Stomach smooth muscle (tissue), 2 donors: ENCODE measurements around the gene TAPT1.
"Not testable (repeated sequence)": the region's sequence is repeated elsewhere in the genome, so short reads cannot be mapped to it uniquely, and the experiment has no call there.

ENCODE experiments used
- H3K27ac ChIP-seq: one replicate; pipeline ENCODE4 v1.7.0; 2013; ENCODE audit warnings: mild to moderate bottlenecking, low read length, inconsistent platforms
- H3K27me3 ChIP-seq, 2 donors: one replicate each; pipeline ENCODE4 v1.7.0; 2013; ENCODE audit warnings: low read length in 2 of 2; ENCODE audit not compliant: insufficient read depth in 2 of 2, control insufficient read depth in 1 of 2
- H3K36me3 ChIP-seq, 2 donors: one replicate each; pipeline ENCODE4 v1.7.0; 2013; ENCODE audit warnings: low read length in 2 of 2; ENCODE audit not compliant: control insufficient read depth in 2 of 2, insufficient read depth in 2 of 2
- H3K4me1 ChIP-seq: one replicate; pipeline ENCODE4 v1.7.0; 2013; ENCODE audit warnings: low read length; ENCODE audit not compliant: control insufficient read depth, insufficient read depth
- H3K4me3 ChIP-seq, 2 donors: one replicate each; pipeline ENCODE4 v1.7.0; 2013; ENCODE audit warnings: low read length in 2 of 2
- H3K9ac ChIP-seq, 2 donors: one replicate each; pipeline ENCODE4 v1.7.0; 2013; ENCODE audit warnings: low read length in 2 of 2, mild to moderate bottlenecking in 1 of 2
- H3K9me3 ChIP-seq, 2 donors: one replicate each; pipeline ENCODE4 v1.7.0; 2013; ENCODE audit warnings: low read length in 2 of 2; ENCODE audit not compliant: control insufficient read depth in 2 of 2
- donor health status: healthy.
- donor health status: Pancreatic carcinoma.

Gene TAPT1

DNA sequence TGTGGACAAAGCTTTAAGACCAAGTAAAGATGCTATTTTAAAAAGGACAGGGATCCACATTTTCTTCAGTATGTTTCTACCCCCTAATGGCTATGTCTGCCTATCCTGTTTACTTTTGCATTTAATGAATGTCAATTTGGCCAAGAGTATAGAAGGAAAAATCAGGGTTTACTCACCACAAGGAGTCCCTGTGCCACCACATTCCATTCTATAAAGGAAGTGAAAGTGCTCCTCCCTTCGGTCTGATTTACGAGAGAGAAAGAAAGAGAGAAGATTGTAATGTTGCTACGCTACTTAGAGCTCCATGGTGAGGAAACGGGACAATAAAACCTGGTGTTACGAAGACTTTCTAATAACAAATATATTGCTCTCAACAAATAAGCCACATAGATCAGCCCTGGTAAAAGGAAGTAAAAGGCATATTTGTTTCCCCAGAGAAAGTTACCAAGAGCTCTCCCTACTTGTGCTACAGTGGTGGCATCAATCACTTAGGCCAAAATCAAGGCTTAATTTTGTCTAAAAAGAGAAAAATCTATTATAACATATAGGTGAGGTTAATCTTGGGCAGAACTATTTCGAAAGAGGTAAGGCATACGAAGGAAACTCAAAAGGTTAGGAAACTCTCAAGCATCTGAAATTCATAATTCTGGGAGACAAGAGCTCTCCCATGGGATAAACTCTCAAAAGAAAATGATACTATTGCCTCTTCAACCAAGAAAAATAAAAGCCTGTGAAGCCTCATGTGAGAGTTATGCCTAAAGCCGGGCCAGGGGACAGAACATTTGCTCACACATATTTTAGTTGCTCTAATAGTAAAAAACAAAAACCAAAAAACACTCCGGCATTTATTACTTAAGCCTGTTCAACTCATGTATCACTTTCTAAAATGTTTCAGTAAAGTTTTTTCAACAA lies 29.5 kb downstream of the TAPT1 start:
- Histone ChIP-seq H3K4me1 (peaks cover 5% of the 10 kb centered on the region), H3K27me3 (no peaks in the 10 kb centered on the region), H3K9ac (peak overlapping the region; percentile 51 to 63), H3K9me3 (no peaks in the 10 kb centered on the region), H3K27ac (no peak overlapping the region), H3K4me3 (peak overlapping the region; percentile 62 to 71), H3K36me3 (no peaks in the 10 kb centered on the region)

DNA sequence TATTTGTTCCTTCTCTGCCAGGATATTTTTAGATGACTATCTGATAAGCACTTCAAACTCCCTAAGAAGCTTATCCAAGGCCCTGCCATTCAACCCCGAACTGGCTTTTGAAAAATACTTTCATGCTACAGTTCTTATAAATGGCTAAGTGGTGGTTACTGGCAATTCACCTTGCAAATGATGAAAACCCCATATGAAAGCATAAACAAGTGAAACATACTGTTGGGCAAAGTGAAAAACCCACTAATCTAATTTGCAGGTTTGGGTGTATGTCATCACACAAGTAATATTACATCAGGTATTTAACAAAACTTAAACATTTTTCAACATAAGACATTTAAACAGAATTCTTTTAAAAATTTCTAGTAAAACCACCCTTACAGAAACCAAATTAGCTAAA lies 31.1 kb downstream of the TAPT1 start:
- Histone ChIP-seq H3K4me1 (peaks cover 5% of the 10 kb centered on the region), H3K9ac (no peak overlapping the region), H3K4me3 (no peak overlapping the region), H3K27ac (no peak overlapping the region), H3K27me3 (no peaks in the 10 kb centered on the region), H3K9me3 (no peaks in the 10 kb centered on the region), H3K36me3 (peaks cover 5% of the 10 kb centered on the region in 2 donors)

DNA sequence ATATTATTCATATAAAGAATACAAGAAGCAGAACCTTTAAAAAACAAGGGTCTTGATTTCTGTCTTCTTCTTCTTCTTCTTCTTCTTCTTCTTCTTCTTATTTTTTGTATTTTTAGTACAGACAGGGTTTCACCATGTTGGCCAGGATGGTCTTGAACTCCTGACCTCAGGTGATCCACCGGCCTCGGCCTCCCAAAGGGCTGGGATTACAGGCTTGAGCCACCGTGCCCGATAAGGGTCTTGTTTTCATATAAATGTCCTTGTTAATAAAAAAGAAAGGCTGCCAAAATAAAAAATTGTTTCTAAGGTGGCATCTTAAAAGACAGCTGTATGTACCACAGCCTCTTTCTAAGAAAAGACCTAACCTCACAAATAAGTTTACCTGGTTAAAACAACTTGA lies 31.5 kb downstream of the TAPT1 start:
- not testable (repeated sequence) for H3K9me3 ChIP-seq, H3K4me3 ChIP-seq, H3K4me1 ChIP-seq, H3K36me3 ChIP-seq, H3K27me3 ChIP-seq, H3K9ac ChIP-seq, H3K27ac ChIP-seq

DNA sequence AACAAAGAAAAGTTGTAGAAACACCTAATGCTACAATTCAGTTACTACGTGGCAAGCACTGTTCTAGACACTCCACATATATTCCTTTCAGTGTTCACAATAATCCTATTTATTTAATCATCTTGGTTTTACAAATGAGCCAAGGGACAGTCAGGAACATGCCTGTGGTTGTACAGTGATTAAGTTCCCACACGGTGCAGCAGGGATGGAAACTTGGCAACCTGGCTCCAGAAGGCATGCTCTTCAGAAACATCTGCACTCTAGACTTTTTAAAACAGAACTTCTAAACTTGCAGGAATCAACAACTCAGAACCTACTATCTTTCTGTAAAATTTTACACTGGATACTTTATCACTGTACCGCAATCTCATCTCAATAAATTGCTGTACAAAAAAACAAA lies 32.1 kb downstream of the TAPT1 start:
- Histone ChIP-seq H3K4me3 (no peak overlapping the region), H3K4me1 (peaks cover 5% of the 10 kb centered on the region), H3K36me3 (peaks cover 9 to 15% of the 10 kb centered on the region in 2 donors), H3K27ac (no peak overlapping the region), H3K9ac (no peak overlapping the region), H3K9me3 (no peaks in the 10 kb centered on the region), H3K27me3 (no peaks in the 10 kb centered on the region)

DNA sequence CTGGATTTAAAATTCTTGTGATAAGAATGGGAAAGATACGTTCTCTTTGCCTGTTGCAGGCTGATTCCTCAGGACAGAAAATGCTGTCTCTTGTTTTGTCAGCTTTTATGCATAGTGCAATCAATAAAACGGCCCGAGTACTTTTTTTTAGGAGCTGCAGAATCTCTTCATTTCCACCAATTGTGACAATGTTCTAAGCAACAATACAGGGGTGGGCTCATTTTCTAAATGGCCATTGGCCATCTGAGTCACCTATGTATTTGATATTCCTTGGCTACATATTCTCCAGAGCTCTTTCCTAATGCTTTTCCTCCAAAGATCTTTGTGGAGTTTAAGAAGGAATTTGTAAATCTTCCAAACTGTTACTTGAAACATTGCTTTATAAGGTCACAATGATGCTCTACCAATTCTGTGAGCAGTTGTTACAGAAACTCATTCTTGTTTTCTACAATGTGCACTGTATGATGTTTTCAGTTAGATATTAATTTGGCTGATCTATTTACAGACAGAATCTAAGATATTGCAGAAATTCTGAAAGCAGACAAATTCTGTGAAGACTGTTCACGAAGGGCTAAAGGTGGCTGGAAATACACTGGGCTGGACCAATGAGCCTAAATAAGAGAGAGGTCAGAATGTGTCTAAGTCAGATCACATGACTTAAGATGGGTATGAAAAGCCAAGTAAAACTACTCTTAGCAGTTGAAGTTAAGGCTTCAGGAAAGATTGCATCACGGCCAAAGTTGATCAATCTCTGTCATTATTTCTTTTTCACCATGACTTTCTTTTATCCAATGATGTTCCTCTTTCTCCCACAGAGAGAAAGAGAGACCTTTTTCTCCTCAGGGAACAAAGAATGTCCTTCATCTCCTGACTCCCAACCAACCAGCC lies 33.4 kb downstream of the TAPT1 start:
- no peak overlapping the region for H3K27ac ChIP-seq
- H3K4me1 ChIP-seq: peaks cover 3% of the 10 kb centered on the region

DNA sequence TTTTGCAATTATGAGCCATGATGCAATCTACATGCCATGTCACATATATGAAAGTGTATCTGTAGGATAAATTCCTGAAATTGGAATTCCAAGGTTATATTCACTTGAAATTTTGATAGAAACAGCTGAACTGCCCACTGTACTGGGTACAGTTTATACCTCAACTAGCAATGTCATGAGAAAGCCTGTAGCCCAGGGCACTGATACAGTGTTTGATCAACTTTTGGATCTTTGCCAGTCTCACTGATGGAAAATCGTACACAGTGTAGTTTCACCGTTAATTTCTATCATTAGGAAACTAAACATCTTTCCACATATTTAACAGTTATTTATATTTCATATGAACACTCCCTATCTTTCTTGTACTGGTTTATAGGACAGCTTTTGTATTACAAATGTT lies 34.2 kb downstream of the TAPT1 start:
- H3K4me1 ChIP-seq: peaks cover 2% of the 10 kb centered on the region
- peaks cover 9 to 16% of the 10 kb centered on the region in 2 donors for H3K36me3 ChIP-seq
- H3K27ac ChIP-seq: no peak overlapping the region
- H3K9ac ChIP-seq: no peak overlapping the region
- no peaks in the 10 kb centered on the region for H3K27me3 ChIP-seq
- H3K9me3 ChIP-seq: no peaks in the 10 kb centered on the region
- H3K4me3 ChIP-seq: no peak overlapping the region

More for the DNA sequence above, 33.4 kb downstream of the TAPT1 start:
- Histone ChIP-seq H3K27me3 (no peaks in the 10 kb centered on the region), H3K4me3 (no peak overlapping the region), H3K36me3 (peaks cover 9 to 16% of the 10 kb centered on the region in 2 donors), H3K9ac (no peak overlapping the region), H3K9me3 (no peaks in the 10 kb centered on the region)

DNA sequence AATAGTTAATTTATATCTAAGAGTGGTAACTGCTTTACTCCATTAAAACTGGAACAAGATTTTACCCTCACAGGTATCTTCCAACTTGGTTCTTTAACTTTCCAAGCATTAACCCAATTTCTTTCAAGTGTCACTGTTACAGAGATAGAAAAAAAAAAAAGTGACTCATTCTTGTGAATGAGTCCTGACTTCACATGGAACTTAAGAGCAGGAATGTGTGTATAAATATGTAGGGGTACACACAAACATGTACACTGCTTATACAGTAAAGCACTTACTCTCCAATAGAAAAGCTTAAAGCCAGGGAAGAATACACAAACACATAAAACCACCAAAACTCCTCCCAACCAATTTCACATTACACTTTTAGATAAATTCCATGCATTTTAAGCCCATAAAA lies 38.8 kb downstream of the TAPT1 start:
- Histone ChIP-seq H3K4me1 (no peaks in the 10 kb centered on the region), H3K27ac (no peak overlapping the region), H3K27me3 (no peaks in the 10 kb centered on the region), H3K36me3 (peaks cover 17 to 20% of the 10 kb centered on the region in 2 donors), H3K9me3 (no peaks in the 10 kb centered on the region), H3K9ac (no peak overlapping the region), H3K4me3 (no peak overlapping the region)

DNA sequence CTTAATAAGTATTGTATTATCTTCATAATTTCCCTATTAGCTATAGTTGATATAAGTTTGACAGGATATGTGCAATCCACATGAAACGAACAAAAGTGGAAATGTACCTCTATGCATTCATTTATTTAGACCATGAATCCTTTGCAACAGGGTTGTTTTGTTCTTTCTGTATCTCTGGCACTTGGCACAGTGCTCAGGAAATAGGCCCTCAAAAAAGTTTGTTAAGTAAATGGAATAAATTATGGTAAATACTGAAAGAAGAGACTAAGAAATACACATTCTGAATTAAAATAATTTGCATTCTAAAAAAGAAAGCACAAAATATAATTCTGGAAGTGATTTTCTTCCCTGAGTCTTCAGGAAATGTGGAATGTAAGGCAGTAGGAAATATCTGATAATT lies 39.3 kb downstream of the TAPT1 start:
- Histone ChIP-seq H3K36me3 (peaks cover 17 to 20% of the 10 kb centered on the region in 2 donors), H3K27me3 (no peaks in the 10 kb centered on the region), H3K9me3 (no peaks in the 10 kb centered on the region), H3K27ac (no peak overlapping the region), H3K9ac (no peak overlapping the region), H3K4me1 (no peaks in the 10 kb centered on the region), H3K4me3 (no peak overlapping the region)

DNA sequence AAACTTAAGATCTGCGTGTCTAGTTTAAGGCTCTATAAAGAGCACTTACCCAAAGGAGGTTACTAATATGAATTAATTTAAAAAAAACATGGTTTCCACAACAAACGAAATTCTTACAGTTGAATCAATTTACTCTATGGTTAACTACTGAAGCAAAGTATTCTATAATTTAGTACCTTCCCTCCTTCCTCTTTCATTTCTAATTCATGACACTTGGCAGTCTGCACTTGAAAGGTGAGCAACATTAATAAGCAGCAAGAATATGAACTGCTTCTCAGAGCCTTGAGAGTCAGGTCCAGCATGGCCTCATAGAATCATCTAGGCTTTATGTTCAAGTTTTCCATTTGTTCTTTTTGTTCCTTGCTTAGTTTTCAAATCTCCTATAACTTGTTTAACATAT lies 42.7 kb downstream of the TAPT1 start:
- Histone ChIP-seq H3K9ac (no peak overlapping the region), H3K4me1 (no peaks in the 10 kb centered on the region), H3K27ac (no peak overlapping the region), H3K4me3 (no peak overlapping the region), H3K9me3 (no peaks in the 10 kb centered on the region), H3K27me3 (no peaks in the 10 kb centered on the region), H3K36me3 (peaks cover 9 to 16% of the 10 kb centered on the region in 2 donors)

DNA sequence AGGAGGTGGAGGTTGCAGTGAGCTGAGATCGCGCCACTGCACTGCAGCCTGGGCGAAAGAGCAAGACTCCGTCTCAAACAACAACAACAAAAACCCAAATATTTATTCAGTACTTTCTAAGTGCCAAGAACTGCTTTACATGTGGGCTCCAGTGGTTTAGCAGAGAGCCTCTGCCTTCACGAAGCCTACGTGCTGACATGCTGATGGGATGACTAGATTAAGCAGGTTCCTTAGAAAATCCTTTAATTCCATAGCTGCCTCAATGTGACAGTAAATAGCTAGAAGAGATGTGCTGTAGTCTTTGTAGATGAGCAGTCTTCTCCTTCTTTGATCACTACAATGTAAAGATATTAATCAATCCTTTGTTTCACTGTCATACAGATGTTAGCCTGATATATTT lies 49.6 kb downstream of the TAPT1 start:
- Histone ChIP-seq H3K9me3 (no peaks in the 10 kb centered on the region), H3K36me3 (peaks cover 8 to 11% of the 10 kb centered on the region in 2 donors), H3K27me3 (no peaks in the 10 kb centered on the region), H3K4me3 (no peak overlapping the region), H3K27ac (no peak overlapping the region), H3K9ac (no peak overlapping the region), H3K4me1 (no peaks in the 10 kb centered on the region)
